GM19467 (cell line): Measurements from ENCODE around the gene GLOD5.
"Not testable (repeated sequence)": the region's sequence is repeated elsewhere in the genome, so short reads cannot be mapped to it uniquely, and the experiment has no call there.

ENCODE experiments used
- ATAC-seq: cut with Tn5 transposase; IDR thresholded peaks from one replicate; pipeline ENCODE4 v1.9.1; 2021; ENCODE audit warnings: mild to moderate bottlenecking, moderate library complexity; ENCODE audit not compliant: unreplicated experiment

Gene GLOD5

GRCh38 chrX:48792219-48792618 is 30.7 kb downstream of the GLOD5 start:
- no peak for ATAC-seq

- ATAC-seq, result no peak
Observed at GRCh38 chrX:48793935-48794334, 32.4 kb downstream of the GLOD5 start.

GRCh38 chrX:48794340-48794910 is 32.9 kb downstream of the GLOD5 start:
- no peak for ATAC-seq

GRCh38 chrX:48794911-48795515 is 33.5 kb downstream of the GLOD5 start:
- ATAC-seq, result no peak

GRCh38 chrX:48798318-48798717 is 36.8 kb downstream of the GLOD5 start:
- ATAC-seq, result no peak

- ATAC-seq, result no peak
Observed at GRCh38 chrX:48800574-48801279, 39.2 kb downstream of the GLOD5 start.

- peak; percentile 85 for ATAC-seq
Observed at GRCh38 chrX:48801280-48802088, 39.9 kb downstream of the GLOD5 start, which contains the start of gene HDAC6. Gene HDAC6, plus strand, starts transcription at chrX:48802067. Its CDS starts 626 bp downstream, at chrX:48802693.

GRCh38 chrX:48802089-48802904 is 40.8 kb downstream of the GLOD5 start:
- peak; percentile 33 for ATAC-seq

GRCh38 chrX:48802905-48803200 is 41.3 kb downstream of the GLOD5 start:
- ATAC-seq, result no peak

- no peak for ATAC-seq
Observed at GRCh38 chrX:48806081-48806480, 44.5 kb downstream of the GLOD5 start.

- no peak for ATAC-seq
Observed at GRCh38 chrX:48813644-48814043, 52.1 kb downstream of the GLOD5 start.

GRCh38 chrX:48814722-48815121 is 53.2 kb downstream of the GLOD5 start:
- ATAC-seq, result no peak

GRCh38 chrX:48815266-48815665 is 53.7 kb downstream of the GLOD5 start:
- no peak for ATAC-seq

- no peak for ATAC-seq
Observed at GRCh38 chrX:48816014-48816810, 54.7 kb downstream of the GLOD5 start.

GRCh38 chrX:48818098-48818497 is 56.6 kb downstream of the GLOD5 start:
- ATAC-seq, result no peak

- ATAC-seq, result no peak
Observed at GRCh38 chrX:48818866-48819265, 57.3 kb downstream of the GLOD5 start.

- ATAC-seq, result not testable (repeated sequence)
Observed at GRCh38 chrX:48819394-48819793, 57.8 kb downstream of the GLOD5 start.

GRCh38 chrX:48823053-48823452 is 61.5 kb downstream of the GLOD5 start:
- no peak for ATAC-seq
